Stomach (tissue), 9 donors: ENCODE results near the gene ZSCAN2. TPM values are rescaled to one million over a fixed set of nuclear protein-coding genes. Genes with fewer than 3 reads are reported as not detected.

Source experiments
- DNase-seq, 2 donors: peaks; one replicate each; pipeline versions ENCODE4 v3.0.0 to v3.0.0-alpha.2; 2013 to 2019
- H3K27ac ChIP-seq, 5 donors: fragments of 200-600 bp in 4 of 5; sonication (generic) in 4 of 5; one replicate each; pipeline ENCODE4 v1.5.1; 2013 to 2019; ENCODE audit warnings: mild to moderate bottlenecking in 1 of 5, moderate library complexity in 1 of 5
- H3K27me3 ChIP-seq, 3 donors: fragments of 200-600 bp; sonication (generic); one replicate each; pipeline ENCODE4 v1.5.1; 2017 to 2019; ENCODE audit warnings: mixed run types in 1 of 3
- H3K36me3 ChIP-seq, 4 donors: fragments of 200-600 bp; sonication (generic); 1 replicate in 3 of 4; 2 replicates in 1 of 4; pipeline ENCODE4 v1.5.1; 2016 to 2019
- H3K4me1 ChIP-seq, 4 donors: fragments of 200-600 bp; sonication (generic); one replicate each; pipeline ENCODE4 v1.5.1; 2016 to 2019
- H3K4me3 ChIP-seq, 4 donors: fragments of 200-600 bp; sonication (generic) in 3 of 4; one replicate each; pipeline ENCODE4 v1.5.1; 2016 to 2019; ENCODE audit warnings: mild to moderate bottlenecking in 1 of 4
- H3K9me3 ChIP-seq, 4 donors: fragments of 200-600 bp; sonication (generic); one replicate each; pipeline ENCODE4 v1.5.1; 2016 to 2019
- EP300 ChIP-seq: sonication (generic); formaldehyde crosslinking; IDR thresholded peaks from one replicate; pipeline ENCODE4 v1.6.1; 2017; ENCODE audit warnings: antibody characterized with exemption
- POLR2A ChIP-seq, 4 donors: fragments of 450-650 bp; IDR thresholded peaks; one replicate each; pipeline ENCODE4 v1.6.1; 2016; ENCODE audit warnings: antibody characterized with exemption in 4 of 4, control low read depth in 2 of 4, mild to moderate bottlenecking in 1 of 4, moderate library complexity in 1 of 4
- POLR2AphosphoS5 ChIP-seq, 3 donors: sonication (generic); formaldehyde crosslinking; IDR thresholded peaks; one replicate each; pipeline ENCODE4 v1.6.1; 2016; ENCODE audit warnings: antibody characterized with exemption in 3 of 3
- WGBS, 5 donors: extraction: QIAGEN DNeasy Blood & Tissue Kit in 3 of 5; methylation state at CpG; one replicate each; pipeline versions ENCODE4 v1.1.5 to v1.1.7; 2013 to 2018; 5-methylcytosine and 5-hydroxymethylcytosine counted together
- intact Hi-C: fragments of 100-400 bp; cut with DNase I; formaldehyde crosslinking; loops from one replicate; pipeline ENCODE4 v1.15.1; 2023; ENCODE audit warnings: low total_unique reads
- polyA plus RNA-seq, 3 donors: library from polyadenylated mRNA; stranded (reverse); fragments of 200-250 nt; gene quantifications; one replicate each; pipeline ENCODE4 v1.2.3, GENCODE V29; 2013
- total RNA-seq, 5 donors: library from RNA; depleted of rRNA; stranded (reverse); fragments of >200 nt; gene quantifications; one replicate each; pipeline versions ENCODE4 v1.1.0 to v1.2.3, GENCODE V29; 2014 to 2016
- TF ChIP-seq, protein P1 (sequence below), 7 experiments: fragments of 450-650 bp in 4 of 7; fragments of 200-600 bp in 3 of 7; sonication (generic) in 3 of 7; IDR thresholded peaks; one replicate each; pipeline ENCODE4 v1.5.1; 2016 to 2019; ENCODE audit warnings: antibody characterized with exemption in 7 of 7, control low read depth in 2 of 7, mild to moderate bottlenecking in 1 of 7
- donor health status: healthy with polysubstance abuse.
- donor health status: Bipolar disorder and iron deficiency.
- donor health status: healthy.

Gene ZSCAN2
- total and polyA plus RNA-seq, 8 donors: 1.2 to 28.1 (median 6.6) TPM

DNA sequence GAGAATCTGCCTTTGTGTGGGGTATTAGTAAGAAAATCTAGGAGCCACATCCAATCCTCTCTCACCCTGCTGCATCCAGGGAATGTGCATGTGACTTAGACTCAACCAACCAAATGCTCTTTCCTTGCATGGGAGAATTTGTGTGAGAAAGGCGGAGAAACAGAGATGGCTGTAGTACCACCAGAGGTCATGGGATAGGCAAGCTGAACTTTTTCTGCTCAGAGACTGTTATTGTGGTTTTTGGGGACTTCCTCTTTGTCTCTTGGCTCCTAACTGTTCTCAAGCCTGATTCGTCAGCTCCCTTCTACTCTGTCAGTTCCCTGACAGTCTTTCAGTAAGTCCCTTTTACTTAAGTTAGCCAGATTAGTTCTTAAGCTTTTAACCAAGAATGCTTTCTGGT is 2.6 kb upstream of the ZSCAN2 start:
- TF ChIP-seq, protein P1, sequence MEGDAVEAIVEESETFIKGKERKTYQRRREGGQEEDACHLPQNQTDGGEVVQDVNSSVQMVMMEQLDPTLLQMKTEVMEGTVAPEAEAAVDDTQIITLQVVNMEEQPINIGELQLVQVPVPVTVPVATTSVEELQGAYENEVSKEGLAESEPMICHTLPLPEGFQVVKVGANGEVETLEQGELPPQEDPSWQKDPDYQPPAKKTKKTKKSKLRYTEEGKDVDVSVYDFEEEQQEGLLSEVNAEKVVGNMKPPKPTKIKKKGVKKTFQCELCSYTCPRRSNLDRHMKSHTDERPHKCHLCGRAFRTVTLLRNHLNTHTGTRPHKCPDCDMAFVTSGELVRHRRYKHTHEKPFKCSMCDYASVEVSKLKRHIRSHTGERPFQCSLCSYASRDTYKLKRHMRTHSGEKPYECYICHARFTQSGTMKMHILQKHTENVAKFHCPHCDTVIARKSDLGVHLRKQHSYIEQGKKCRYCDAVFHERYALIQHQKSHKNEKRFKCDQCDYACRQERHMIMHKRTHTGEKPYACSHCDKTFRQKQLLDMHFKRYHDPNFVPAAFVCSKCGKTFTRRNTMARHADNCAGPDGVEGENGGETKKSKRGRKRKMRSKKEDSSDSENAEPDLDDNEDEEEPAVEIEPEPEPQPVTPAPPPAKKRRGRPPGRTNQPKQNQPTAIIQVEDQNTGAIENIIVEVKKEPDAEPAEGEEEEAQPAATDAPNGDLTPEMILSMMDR (IDR thresholded peaks at IDR 0.05): no peak
- TF ChIP-seq POLR2A (IDR thresholded peaks at IDR 0.05) (no peak), POLR2AphosphoS5 (IDR thresholded peaks at IDR 0.05) (no peak), EP300 (no peak)
- Histone ChIP-seq H3K36me3 (no peaks in the 10 kb centered on the region), H3K27me3 (no peaks in the 10 kb centered on the region), H3K4me1 (peaks cover 0 to 39% (median 26%) of the 10 kb centered on the region in 4 donors), H3K27ac (peak overlapping the region in 3 of 5 donors; percentile 1 to 65 (median 53)), H3K4me3 (no peak overlapping the region), H3K9me3 (no peaks in the 10 kb centered on the region)
- intact Hi-C loops: no loop called here
- WGBS, 5 donors: 70 to 87% (median 77%) methylated on average over 2 of the region's 2 CpGs
- peak in 1 of 2 donors; percentile 58 for DNase-seq

DNA sequence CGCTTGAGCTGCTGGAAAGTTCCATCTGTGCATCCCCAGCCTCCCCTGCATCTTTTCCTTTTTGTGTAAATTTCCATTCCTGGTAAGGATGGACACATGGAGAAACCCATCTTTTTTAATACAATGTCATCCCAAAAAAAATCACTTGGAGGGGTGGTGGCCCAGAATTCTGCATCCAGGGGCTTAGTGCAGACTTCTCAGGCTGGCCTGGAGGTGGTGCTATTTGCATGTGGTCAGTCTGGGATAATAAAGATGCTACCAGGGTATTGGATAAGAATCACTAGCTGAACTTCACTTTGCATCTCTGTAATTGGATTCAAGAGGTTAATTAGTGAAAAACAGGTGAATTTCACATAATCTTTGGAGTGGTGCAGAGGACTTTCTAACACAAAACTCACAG is 1.8 kb upstream of the ZSCAN2 start:
- Histone ChIP-seq H3K27me3 (no peaks in the 10 kb centered on the region), H3K27ac (peak overlapping the region in 2 of 5 donors; percentile 1 to 65), H3K36me3 (peaks cover 0 to 6% (median 4%) of the 10 kb centered on the region in 4 donors), H3K9me3 (no peaks in the 10 kb centered on the region), H3K4me3 (no peak overlapping the region), H3K4me1 (peaks cover 0 to 46% (median 28%) of the 10 kb centered on the region in 4 donors)
- DNase-seq: peak; percentile 37 to 70
- intact Hi-C loops: no loop called here
- TF ChIP-seq, protein P1 (IDR thresholded peaks at IDR 0.05): peak in 5 of 7 experiments; percentile 38 to 68 (median 58)
- no peak for TF ChIP-seq EP300
- WGBS, 5 donors: 65 to 78% (median 73%) methylated on average over 1 of the region's 1 CpG

DNA sequence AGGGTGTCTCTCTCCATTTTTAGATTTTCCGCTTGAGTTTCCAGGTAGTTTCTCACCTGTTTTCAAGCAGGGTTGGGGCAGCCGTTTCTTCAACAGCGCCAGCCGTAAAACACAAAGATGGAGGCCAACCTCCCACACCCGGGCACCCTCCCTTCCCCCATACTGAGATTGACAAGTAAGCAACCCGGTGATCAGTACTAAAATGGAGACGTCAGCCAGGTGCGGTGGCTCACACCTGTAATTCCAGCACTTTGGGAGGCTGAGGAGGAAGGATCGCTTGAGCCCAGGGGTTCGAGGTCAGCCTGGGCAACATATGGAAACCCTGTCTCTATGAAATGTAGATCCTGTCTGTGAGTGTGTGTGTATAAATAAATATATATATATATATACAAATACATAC is 903 bp upstream of the ZSCAN2 start:
- Histone ChIP-seq H3K4me1 (peaks cover 0 to 55% (median 35%) of the 10 kb centered on the region in 4 donors), H3K9me3 (no peaks in the 10 kb centered on the region), H3K27me3 (no peaks in the 10 kb centered on the region), H3K4me3 (peak overlapping the region in 3 of 4 donors; percentile 69 to 92 (median 78)), H3K27ac (peak overlapping the region in 4 of 5 donors; percentile 80 to 84 (median 81)), H3K36me3 (peaks cover 0 to 12% (median 11%) of the 10 kb centered on the region in 4 donors)
- no peak for TF ChIP-seq POLR2AphosphoS5 (IDR thresholded peaks at IDR 0.05)
- TF ChIP-seq, protein P1 (IDR thresholded peaks at IDR 0.05): no peak
- TF ChIP-seq EP300: no peak
- no peak for TF ChIP-seq POLR2A (IDR thresholded peaks at IDR 0.05)
- DNase-seq: peak in 1 of 2 donors; percentile 31
- WGBS, 5 donors: 62 to 76% (median 69%) methylated on average over 10 of the region's 10 CpGs
- intact Hi-C loops: no loop called here

DNA sequence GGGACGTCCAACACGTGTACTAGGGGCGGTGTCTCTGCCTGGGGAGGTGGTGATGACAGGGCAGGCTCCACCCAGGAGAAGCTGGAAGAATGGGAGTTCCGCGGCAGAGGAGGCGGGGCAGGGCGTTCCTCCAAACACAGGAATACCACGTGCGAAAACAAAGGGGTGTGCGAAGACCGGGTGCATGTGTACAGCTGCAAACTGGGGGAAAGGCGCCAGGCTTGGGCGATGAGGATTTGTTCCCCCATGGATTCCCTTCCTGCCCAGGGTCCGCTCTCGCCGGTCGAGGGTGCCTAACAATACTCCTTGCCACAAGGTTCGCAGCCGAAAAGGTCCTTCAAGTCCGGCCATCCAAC is 500 bp upstream of the ZSCAN2 start:
- intact Hi-C loops: no loop called here
- Histone ChIP-seq H3K4me1 (peaks cover 0 to 59% (median 39%) of the 10 kb centered on the region in 4 donors), H3K36me3 (peaks cover 0 to 14% (median 12%) of the 10 kb centered on the region in 4 donors), H3K27ac (peak overlapping the region; percentile 80 to 89 (median 82)), H3K4me3 (peak overlapping the region; percentile 69 to 92 (median 80)), H3K9me3 (no peaks in the 10 kb centered on the region), H3K27me3 (no peaks in the 10 kb centered on the region)
- 0 to 1% (median 0%) methylated on average over 20 of the region's 20 CpGs for WGBS, 5 donors
- TF ChIP-seq, protein P1 (IDR thresholded peaks at IDR 0.05): no peak
- TF ChIP-seq EP300 (no peak), POLR2A (IDR thresholded peaks at IDR 0.05) (no peak), POLR2AphosphoS5 (IDR thresholded peaks at IDR 0.05) (no peak)
- peak; percentile 88 to 96 for DNase-seq
